COLO668 (cell line): ENCODE data around the gene NRXN2.

Experiments
- DNase-seq: peaks from one replicate; lab custom pipeline; 2025; ENCODE audit not compliant: unreplicated experiment; lab: John Stamatoyannopoulos, UW

The NRXN2 gene

DNA sequence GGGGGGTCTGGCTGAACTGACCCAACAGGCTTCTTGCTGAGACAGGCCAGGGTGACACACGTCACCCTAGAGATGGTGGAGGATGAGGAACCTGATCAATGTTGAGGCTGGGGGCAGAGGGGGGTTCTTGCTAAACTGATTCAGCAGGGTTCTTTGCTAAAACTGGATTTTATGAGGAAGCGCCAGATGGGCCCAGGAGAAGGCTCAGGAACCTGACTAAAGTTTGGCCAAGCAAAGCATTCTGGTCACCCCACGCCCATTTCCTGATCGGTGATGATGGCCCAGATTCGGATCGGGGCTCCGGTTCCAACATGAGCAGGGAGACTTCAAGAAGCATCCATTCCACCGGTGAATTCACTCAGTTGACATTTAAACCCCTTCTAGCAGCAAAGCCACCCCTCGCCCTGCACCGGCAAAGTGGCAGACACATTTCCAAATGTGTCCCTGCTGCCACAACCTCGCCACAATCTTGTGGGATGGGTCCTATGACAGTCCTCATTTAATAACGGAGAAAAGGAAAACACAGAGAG, 166.2 kb downstream of the NRXN2 start:
- DNase-seq, result no peak
